Small intestine (tissue), 7 donors: Measurements from ENCODE around the gene SHQ1. TPM values are rescaled to one million over a fixed set of nuclear protein-coding genes. Genes with fewer than 3 reads are reported as not detected.
A peak's percentile ranks its signal among the peaks of the same experiment; 100 is the strongest.

ENCODE experiments used
- DNase-seq, 2 donors: peaks; one replicate each; pipeline versions ENCODE4 v3.0.0 to v3.0.0-alpha.2; 2013
- FAIRE-seq: peaks from 2 replicates; lab custom pipeline; 2012; peaks lifted over from hg19 to GRCh38; lab: Jason Lieb, UNC
- H3K27ac ChIP-seq, 3 donors: one replicate each; pipeline ENCODE4 v1.5.1; 2013; ENCODE audit warnings: low read length in 2 of 3, mild to moderate bottlenecking in 2 of 3, control low read depth in 1 of 3, inconsistent platforms in 1 of 3, low read depth in 1 of 3, moderate library complexity in 1 of 3
- H3K27me3 ChIP-seq, 3 donors: one replicate each; pipeline ENCODE4 v1.6.1; 2013; ENCODE audit warnings: low read length in 3 of 3, inconsistent platforms in 1 of 3; ENCODE audit not compliant: control insufficient read depth in 3 of 3, insufficient read depth in 3 of 3
- H3K36me3 ChIP-seq, 3 donors: one replicate each; pipeline ENCODE4 v1.6.1; 2013; ENCODE audit warnings: low read length in 3 of 3, inconsistent platforms in 1 of 3, low read depth in 1 of 3, mild to moderate bottlenecking in 1 of 3, moderate library complexity in 1 of 3; ENCODE audit not compliant: control insufficient read depth in 3 of 3, insufficient read depth in 2 of 3
- H3K4me1 ChIP-seq, 3 donors: one replicate each; pipeline ENCODE4 v1.6.1; 2013; ENCODE audit warnings: low read length in 2 of 3, inconsistent platforms in 1 of 3, low read depth in 1 of 3, mild to moderate bottlenecking in 1 of 3, moderate library complexity in 1 of 3; ENCODE audit not compliant: control insufficient read depth in 3 of 3, insufficient read depth in 2 of 3
- H3K4me3 ChIP-seq, 3 donors: one replicate each; pipeline ENCODE4 v1.5.1; 2013; ENCODE audit warnings: low read length in 3 of 3, control low read depth in 1 of 3, inconsistent platforms in 1 of 3, low read depth in 1 of 3, mild to moderate bottlenecking in 1 of 3, moderate library complexity in 1 of 3
- H3K9me3 ChIP-seq, 2 donors: one replicate each; pipeline ENCODE4 v1.6.1; 2013; ENCODE audit warnings: low read depth in 1 of 2, low read length in 1 of 2; ENCODE audit not compliant: control insufficient read depth in 2 of 2, insufficient read depth in 1 of 2
- WGBS, 3 donors: extraction: QIAGEN DNeasy Blood & Tissue Kit; methylation state at CpG; one replicate each; pipeline ENCODE4 v1.1.7; 2013; 5-methylcytosine and 5-hydroxymethylcytosine counted together
- polyA plus RNA-seq, 4 donors: library from polyadenylated mRNA; stranded (reverse) in 3 of 4; unstranded in 1 of 4; fragments of 200-250 nt in 3 of 4; fragments of 120-200 nt in 1 of 4; gene quantifications; one replicate each; pipeline versions ENCODE4 v1.2.1 to v1.2.3, GENCODE V29; 2013
- donor health status: healthy with polysubstance abuse.
- donor health status: control.
- donor health status: control.
- donor health status: Bipolar disorder and iron deficiency.
- donor health status: healthy.

Gene SHQ1
- polyA plus RNA-seq, 4 donors: 8.3 to 16.9 (median 9.3) TPM

DNA sequence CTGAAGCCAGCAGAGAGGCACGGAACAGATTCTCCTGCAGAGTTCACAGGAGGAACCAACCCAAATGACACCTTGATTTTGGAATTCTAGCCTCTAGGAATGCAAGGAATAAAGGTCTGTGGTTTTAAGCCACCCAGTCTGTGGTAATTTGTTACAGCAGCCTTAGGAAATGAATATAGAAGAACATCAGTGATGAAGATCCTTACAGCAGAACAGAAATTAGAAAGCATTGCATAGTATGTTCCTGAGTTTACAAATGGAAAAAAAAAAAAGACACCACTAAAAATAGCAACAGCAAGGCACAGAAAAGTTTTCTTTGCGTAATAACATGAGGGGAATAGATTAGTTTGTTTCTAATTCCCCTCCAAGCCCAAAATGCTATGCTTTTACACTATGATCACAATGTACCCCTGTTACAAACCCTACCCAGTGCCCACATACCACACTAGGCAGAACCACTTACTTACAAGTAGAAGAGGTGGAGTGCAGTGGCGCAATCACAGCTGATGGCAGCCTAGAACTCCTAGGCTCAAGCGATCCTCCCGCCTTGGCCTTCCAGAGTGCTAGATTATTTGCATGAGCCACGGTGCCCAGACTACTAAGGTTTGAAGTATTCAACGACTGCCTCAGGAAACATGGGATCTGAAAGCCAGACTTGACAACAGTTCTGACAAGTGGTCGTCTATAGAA lies 84.3 kb downstream of the SHQ1 start:
- WGBS, 3 donors: 86 to 91% (median 87%) methylated on average over 8 of the region's 8 CpGs
- Histone ChIP-seq H3K27ac (no peak overlapping the region), H3K4me3 (no peak overlapping the region), H3K9me3 (no peaks in the 10 kb centered on the region), H3K4me1 (no peaks in the 10 kb centered on the region), H3K36me3 (peaks cover 0 to 13% (median 2%) of the 10 kb centered on the region in 3 donors), H3K27me3 (no peaks in the 10 kb centered on the region)
- DNase-seq (no peak), FAIRE-seq (no peak)

DNA sequence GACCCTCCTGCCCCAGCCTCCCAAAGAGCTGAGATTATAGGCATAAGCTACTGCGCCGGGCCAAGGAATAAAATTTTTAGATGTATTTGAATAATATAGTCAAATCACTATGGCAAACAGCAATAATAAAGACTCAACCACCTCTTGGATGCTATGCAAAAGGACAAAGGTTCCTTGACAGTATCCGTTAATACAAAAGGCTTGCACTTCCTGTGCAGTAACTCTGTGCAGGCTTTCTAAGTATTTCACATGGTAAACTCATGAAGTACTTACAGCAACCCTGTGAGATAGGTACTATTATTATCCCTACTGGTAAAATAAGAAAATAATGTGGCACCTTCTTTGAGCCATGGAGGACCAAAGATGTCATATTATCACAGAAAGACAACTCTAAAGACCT lies 86.8 kb downstream of the SHQ1 start:
- H3K4me1 ChIP-seq: no peaks in the 10 kb centered on the region
- H3K27ac ChIP-seq: no peak overlapping the region
- peaks cover 0 to 11% (median 0%) of the 10 kb centered on the region in 3 donors for H3K36me3 ChIP-seq
- DNase-seq (no peak), FAIRE-seq (no peak)
- H3K9me3 ChIP-seq: no peaks in the 10 kb centered on the region
- no peaks in the 10 kb centered on the region for H3K27me3 ChIP-seq
- 65 to 81% (median 79%) methylated on average over 3 of the region's 3 CpGs for WGBS, 3 donors
- H3K4me3 ChIP-seq: no peak overlapping the region

DNA sequence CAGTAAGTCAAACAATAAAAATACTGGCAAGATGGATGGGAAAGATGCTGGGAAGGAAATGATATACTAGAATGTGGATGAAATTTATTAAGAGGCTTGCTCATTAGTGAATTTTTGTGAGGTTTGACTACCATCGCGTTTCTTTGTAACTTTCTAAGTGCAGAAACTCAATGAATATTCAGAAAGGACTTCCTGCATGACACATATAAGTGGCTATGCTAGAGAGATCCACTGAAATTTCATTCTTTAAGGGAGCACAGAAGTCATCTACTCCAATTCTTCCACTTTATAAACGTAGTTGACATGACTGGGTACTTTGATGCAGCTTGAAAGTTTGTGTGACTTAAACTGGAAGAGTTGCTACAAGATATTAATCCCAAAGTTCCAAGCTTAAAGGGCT lies 88.0 kb downstream of the SHQ1 start:
- H3K27ac ChIP-seq: no peak overlapping the region
- no peaks in the 10 kb centered on the region for H3K27me3 ChIP-seq
- peaks cover 0 to 9% (median 0%) of the 10 kb centered on the region in 3 donors for H3K4me1 ChIP-seq
- WGBS, 3 donors: 79 to 90% (median 84%) methylated on average over 3 of the region's 3 CpGs
- DNase-seq: no peak
- H3K4me3 ChIP-seq: no peak overlapping the region
- no peak for FAIRE-seq
- peaks cover 0 to 11% (median 0%) of the 10 kb centered on the region in 3 donors for H3K36me3 ChIP-seq
- H3K9me3 ChIP-seq: no peaks in the 10 kb centered on the region

DNA sequence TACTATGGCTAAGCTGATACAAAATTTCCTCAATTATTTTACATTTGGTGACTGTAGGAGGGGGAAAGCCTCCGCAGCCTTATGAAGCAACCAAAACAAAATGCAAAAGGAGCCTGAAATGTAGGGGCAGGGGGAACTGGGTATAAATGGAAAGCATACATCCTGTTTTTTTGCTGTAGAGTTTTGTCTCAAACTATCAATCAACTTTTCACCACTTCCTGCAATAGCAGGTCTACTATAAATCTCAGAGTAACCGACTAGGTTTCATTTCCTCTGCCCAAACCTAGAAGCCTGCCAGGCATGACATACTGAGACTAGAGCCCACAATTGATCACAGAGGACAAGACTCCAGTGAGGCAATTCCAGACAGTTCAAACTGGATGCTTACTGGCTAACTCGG lies 91.3 kb downstream of the SHQ1 start:
- FAIRE-seq: no peak
- H3K4me1 ChIP-seq: peaks cover 0 to 19% (median 2%) of the 10 kb centered on the region in 3 donors
- peaks cover 0 to 3% (median 0%) of the 10 kb centered on the region in 3 donors for H3K36me3 ChIP-seq
- no peak overlapping the region for H3K4me3 ChIP-seq
- H3K9me3 ChIP-seq: no peaks in the 10 kb centered on the region
- H3K27ac ChIP-seq: no peak overlapping the region
- peak in 1 of 2 donors; percentile 23 for DNase-seq
- no peaks in the 10 kb centered on the region for H3K27me3 ChIP-seq
- 50 to 83% (median 61%) methylated on average over 3 of the region's 3 CpGs for WGBS, 3 donors

GRCh38 chr3:72754582-72754981 lies 93.7 kb downstream of the SHQ1 start:
- DNase-seq (no peak), FAIRE-seq (no peak)
- Histone ChIP-seq H3K27ac (no peak overlapping the region), H3K36me3 (peaks cover 0 to 3% (median 2%) of the 10 kb centered on the region in 3 donors), H3K4me1 (peaks cover 0 to 25% (median 2%) of the 10 kb centered on the region in 3 donors), H3K27me3 (no peaks in the 10 kb centered on the region), H3K9me3 (no peaks in the 10 kb centered on the region), H3K4me3 (no peak overlapping the region)
- 94 to 100% (median 99%) methylated on average over 2 of the region's 2 CpGs for WGBS, 3 donors

DNA sequence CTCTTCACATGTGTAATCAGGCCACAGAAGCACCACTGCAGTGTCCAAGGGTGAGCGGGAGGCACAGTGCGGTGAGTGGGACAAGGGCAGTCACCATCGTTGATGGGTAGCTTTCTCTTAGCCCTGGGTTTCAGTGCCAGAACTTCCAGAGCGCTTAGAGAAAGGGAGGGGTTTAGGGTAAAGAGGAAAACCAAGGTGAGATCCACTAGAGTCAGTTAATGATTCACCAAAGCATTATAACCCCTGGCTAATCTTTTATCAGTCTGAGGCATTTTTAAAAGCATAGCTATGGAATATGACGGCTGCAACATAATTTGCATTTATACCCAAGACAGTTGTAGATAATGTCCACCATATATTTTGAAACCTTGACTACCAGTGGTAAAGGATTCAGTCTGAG lies 94.8 kb downstream of the SHQ1 start:
- Histone ChIP-seq H3K27ac (peak overlapping the region in 1 of 3 donors; percentile 72), H3K4me1 (peaks cover 2 to 25% (median 3%) of the 10 kb centered on the region in 3 donors), H3K27me3 (no peaks in the 10 kb centered on the region), H3K4me3 (no peak overlapping the region), H3K36me3 (peaks cover 0 to 3% (median 2%) of the 10 kb centered on the region in 3 donors), H3K9me3 (no peaks in the 10 kb centered on the region)
- WGBS, 3 donors: 27 to 72% (median 36%) methylated on average over 5 of the region's 5 CpGs
- no peak for FAIRE-seq
- DNase-seq: peak; percentile 91

- peak in 1 of 2 donors; percentile 11 for DNase-seq
- 70 to 85% (median 83%) methylated on average over 4 of the region's 4 CpGs for whole genome bisulfite sequencing, 3 donors
- FAIRE-seq: no peak
Measured at GRCh38 chr3:72750405-72750965, 97.8 kb downstream of the SHQ1 start.

DNA sequence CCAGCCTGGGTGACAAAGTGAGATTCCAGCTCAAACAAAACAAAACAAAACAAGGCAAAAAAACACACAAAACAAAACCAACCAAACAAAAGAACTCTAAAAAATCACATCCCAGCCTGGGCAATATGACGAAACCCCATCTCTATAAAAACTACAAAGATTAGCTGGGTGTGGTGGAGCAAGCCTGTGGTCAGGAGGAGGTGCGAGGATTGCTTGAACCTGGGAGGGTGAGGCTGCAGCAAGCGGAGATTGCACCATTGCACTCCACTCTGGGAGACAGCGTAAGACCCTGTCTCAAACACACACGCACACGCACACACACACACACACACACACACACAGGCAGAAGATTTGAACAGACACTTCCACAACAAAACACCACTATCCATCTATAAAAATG lies 99.6 kb downstream of the SHQ1 start:
- WGBS, 3 donors: 74 to 87% (median 76%) methylated on average over 6 of the region's 6 CpGs
- Histone ChIP-seq H3K27me3 (no peaks in the 10 kb centered on the region), H3K36me3 (peaks cover 0 to 3% (median 2%) of the 10 kb centered on the region in 3 donors), H3K4me3 (no peak overlapping the region), H3K4me1 (peaks cover 2 to 25% (median 6%) of the 10 kb centered on the region in 3 donors), H3K9me3 (no peaks in the 10 kb centered on the region), H3K27ac (no peak overlapping the region)
- DNase-seq (peak; percentile 15 to 57), FAIRE-seq (no peak)

More at GRCh38 chr3:72750405-72750965, 97.8 kb downstream of the SHQ1 start:
- H3K27me3 ChIP-seq: no peaks in the 10 kb centered on the region
- H3K4me1 ChIP-seq: peaks cover 2 to 28% (median 3%) of the 10 kb centered on the region in 3 donors
- peaks cover 0 to 3% (median 2%) of the 10 kb centered on the region in 3 donors for H3K36me3 ChIP-seq
- H3K27ac ChIP-seq: no peak overlapping the region
- no peaks in the 10 kb centered on the region for H3K9me3 ChIP-seq
- H3K4me3 ChIP-seq: no peak overlapping the region
